Measurements from ENCODE around the gene PID1.

DNA sequence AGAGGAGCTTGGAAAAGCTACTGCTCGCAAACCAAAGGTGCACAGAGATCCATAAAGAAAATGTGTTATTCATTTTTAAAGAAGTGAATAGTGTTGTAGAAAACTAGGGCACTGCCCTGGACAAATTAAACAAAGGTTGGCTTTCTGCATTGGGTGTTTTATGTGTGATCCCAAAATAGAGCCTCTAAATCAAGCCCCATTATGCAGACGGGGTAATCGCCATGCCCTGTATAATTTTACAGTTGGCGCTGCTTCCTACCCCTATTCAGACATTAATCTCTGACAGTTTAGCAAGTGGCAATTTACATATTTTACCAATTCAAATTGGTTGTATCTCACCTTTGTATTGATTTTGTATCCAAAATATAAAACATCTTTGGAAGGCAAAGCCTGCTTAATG is 109.1 kb downstream of the PID1 start:
- TF ChIP-seq, protein P1, sequence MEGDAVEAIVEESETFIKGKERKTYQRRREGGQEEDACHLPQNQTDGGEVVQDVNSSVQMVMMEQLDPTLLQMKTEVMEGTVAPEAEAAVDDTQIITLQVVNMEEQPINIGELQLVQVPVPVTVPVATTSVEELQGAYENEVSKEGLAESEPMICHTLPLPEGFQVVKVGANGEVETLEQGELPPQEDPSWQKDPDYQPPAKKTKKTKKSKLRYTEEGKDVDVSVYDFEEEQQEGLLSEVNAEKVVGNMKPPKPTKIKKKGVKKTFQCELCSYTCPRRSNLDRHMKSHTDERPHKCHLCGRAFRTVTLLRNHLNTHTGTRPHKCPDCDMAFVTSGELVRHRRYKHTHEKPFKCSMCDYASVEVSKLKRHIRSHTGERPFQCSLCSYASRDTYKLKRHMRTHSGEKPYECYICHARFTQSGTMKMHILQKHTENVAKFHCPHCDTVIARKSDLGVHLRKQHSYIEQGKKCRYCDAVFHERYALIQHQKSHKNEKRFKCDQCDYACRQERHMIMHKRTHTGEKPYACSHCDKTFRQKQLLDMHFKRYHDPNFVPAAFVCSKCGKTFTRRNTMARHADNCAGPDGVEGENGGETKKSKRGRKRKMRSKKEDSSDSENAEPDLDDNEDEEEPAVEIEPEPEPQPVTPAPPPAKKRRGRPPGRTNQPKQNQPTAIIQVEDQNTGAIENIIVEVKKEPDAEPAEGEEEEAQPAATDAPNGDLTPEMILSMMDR (IDR thresholded peaks at IDR 0.05; ENCODE audit: low read length), result no peak
- TF ChIP-seq EZH2phosphoT487 (IDR thresholded peaks at IDR 0.05; ENCODE audit: low read length), result no peak
